NCI-H460 (cell line): Measurements from ENCODE around the gene SPATA18. TPM values are rescaled to one million over a fixed set of nuclear protein-coding genes. Genes with fewer than 3 reads are reported as not detected.
"Not testable (repeated sequence)": the region's sequence is repeated elsewhere in the genome, so short reads cannot be mapped to it uniquely, and the experiment has no call there.

Source experiments
- DNase-seq: peaks from one replicate; pipeline ENCODE4 v3.0.0-alpha.2; 2016; ENCODE audit warnings: low read depth; ENCODE audit errors: extremely low read depth
- total RNA-seq: library from RNA; depleted of rRNA; stranded (reverse); fragments of >200 nt; shearing (Covaris generic); gene quantifications from 2 replicates; pipeline ENCODE4 v1.2.3, GENCODE V29; 2014

SPATA18 gene
- total RNA-seq, 1 experiment from 2014 or later, result 4.1 TPM

- DNase-seq, result no peak
Observed at GRCh38 chr4:52049266-52049665, 1.8 kb upstream of the SPATA18 start.

GRCh38 chr4:52051615-52052474 lies 741 bp downstream of the SPATA18 start:
- DNase-seq, result peak; percentile 27

GRCh38 chr4:52052475-52052780 lies 1.3 kb downstream of the SPATA18 start:
- no peak for DNase-seq

GRCh38 chr4:52054254-52054653 lies 3.1 kb downstream of the SPATA18 start:
- no peak for DNase-seq

GRCh38 chr4:52057196-52057595 lies 6.1 kb downstream of the SPATA18 start:
- DNase-seq, result no peak

GRCh38 chr4:52058275-52058674 lies 7.2 kb downstream of the SPATA18 start:
- no peak for DNase-seq

GRCh38 chr4:52059372-52059771 lies 8.3 kb downstream of the SPATA18 start:
- no peak for DNase-seq

- DNase-seq, result no peak
Observed at GRCh38 chr4:52069571-52069970, 18.5 kb downstream of the SPATA18 start.

- DNase-seq, result no peak
Observed at GRCh38 chr4:52071791-52072546, 20.9 kb downstream of the SPATA18 start.

- no peak for DNase-seq
Observed at GRCh38 chr4:52076731-52077130, 25.6 kb downstream of the SPATA18 start.

- no peak for DNase-seq
Observed at GRCh38 chr4:52079659-52080058, 28.6 kb downstream of the SPATA18 start.

- no peak for DNase-seq
Observed at GRCh38 chr4:52081216-52081615, 30.1 kb downstream of the SPATA18 start.

GRCh38 chr4:52086425-52086824 lies 35.3 kb downstream of the SPATA18 start:
- DNase-seq, result not testable (repeated sequence)

- DNase-seq, result no peak
Observed at GRCh38 chr4:52091801-52092200, 40.7 kb downstream of the SPATA18 start.

GRCh38 chr4:52093466-52093865 lies 42.4 kb downstream of the SPATA18 start:
- DNase-seq, result no peak

- DNase-seq, result no peak
Observed at GRCh38 chr4:52094376-52095145, 43.5 kb downstream of the SPATA18 start.

GRCh38 chr4:52095374-52095773 lies 44.3 kb downstream of the SPATA18 start:
- DNase-seq, result no peak

- DNase-seq, result no peak
Observed at GRCh38 chr4:52096048-52096447, 44.9 kb downstream of the SPATA18 start.

- DNase-seq, result no peak
Observed at GRCh38 chr4:52098618-52099017, 47.5 kb downstream of the SPATA18 start.

GRCh38 chr4:52099860-52100461 lies 48.9 kb downstream of the SPATA18 start:
- no peak for DNase-seq

GRCh38 chr4:52102587-52102986 lies 51.5 kb downstream of the SPATA18 start:
- DNase-seq, result no peak
